K562 (cell line): Measurements from ENCODE around the gene NPDC1. TPM values are rescaled to one million over a fixed set of nuclear protein-coding genes. Genes with fewer than 3 reads are reported as not detected.

Experiments
- CSDE1 ChIP-seq, 2 experiments: fragments of 450-650 bp; IDR thresholded peaks; 2 replicates each; pipeline ENCODE4 v1.6.1; 2016; ENCODE audit warnings: mild to moderate bottlenecking in 1 of 2
- EP300 ChIP-seq: IDR thresholded peaks from 2 replicates; pipeline ENCODE4 v1.6.1; 2012; ENCODE audit warnings: low read length, improper control_type of control experiment
- ETS2 ChIP-seq: IDR thresholded peaks from 2 replicates; pipeline ENCODE4 v1.6.1; 2016; ENCODE audit warnings: borderline replicate concordance, missing genetic modification characterization, mild to moderate bottlenecking, moderate library complexity, missing compliant biosample characterization; ENCODE audit not compliant: poor library complexity, severe bottlenecking
- FOXP1 ChIP-seq: sonication (generic); formaldehyde crosslinking; IDR thresholded peaks from 2 replicates; pipeline ENCODE4 v1.8.0; 2022; ENCODE audit warnings: mild to moderate bottlenecking, missing genetic modification reagents
- GATA2 ChIP-seq: sonication (generic); formaldehyde crosslinking; IDR thresholded peaks from 2 replicates; pipeline ENCODE4 v1.4.0; 2020; ENCODE audit warnings: mild to moderate bottlenecking, missing genetic modification reagents
- KLF6 ChIP-seq: fragments of 250-450 bp; sonication (Bioruptor Pico); IDR thresholded peaks from 2 replicates; pipeline ENCODE4 v1.4.0; 2020; ENCODE audit warnings: mild to moderate bottlenecking, moderate library complexity, borderline replicate concordance
- MEIS2 ChIP-seq: fragments of 450-650 bp; IDR thresholded peaks from 2 replicates; pipeline ENCODE4 v1.6.1; 2014; ENCODE audit warnings: mild to moderate bottlenecking; ENCODE audit not compliant: partially characterized antibody
- MXI1 ChIP-seq: IDR thresholded peaks from 2 replicates; pipeline ENCODE4 v1.6.1; 2011; ENCODE audit warnings: low read depth, mild to moderate bottlenecking, improper control_type of control experiment, low read length
- NR3C1 ChIP-seq: sonication (generic); formaldehyde crosslinking; IDR thresholded peaks from 2 replicates; pipeline ENCODE4 v1.8.1; 2022; ENCODE audit warnings: missing genetic modification reagents
- POLR2A ChIP-seq: fragments of 450-650 bp; conservative IDR thresholded peaks from 2 replicates; pipeline ENCODE4 v1.6.1; 2016
- SMARCA4 ChIP-seq: fragments of 450-650 bp; IDR thresholded peaks from 2 replicates; pipeline ENCODE4 v1.6.1; 2016
- TAF9B ChIP-seq: fragments of 450-650 bp; IDR thresholded peaks from 2 replicates; pipeline ENCODE4 v1.6.1; 2018; ENCODE audit warnings: mild to moderate bottlenecking; ENCODE audit not compliant: partially characterized antibody
- TARDBP ChIP-seq: fragments of 450-650 bp; IDR thresholded peaks from 2 replicates; pipeline ENCODE4 v1.6.1; 2016
- ZNF407 ChIP-seq: fragments of 450-650 bp; IDR thresholded peaks from 2 replicates; pipeline ENCODE4 v1.6.1; 2016; ENCODE audit warnings: low read depth
- ZNF57 ChIP-seq: fragments of 450-650 bp; formaldehyde crosslinking; IDR thresholded peaks from 2 replicates; pipeline ENCODE4 v1.4.0; 2020; ENCODE audit warnings: mild to moderate bottlenecking, moderate library complexity
- ZNF644 ChIP-seq: fragments of 200-800 bp; sonication (Bioruptor generic); IDR thresholded peaks from 2 replicates; pipeline ENCODE4 v1.6.1; 2016; ENCODE audit warnings: low read depth, missing genetic modification characterization, missing compliant biosample characterization
- ZNF668 ChIP-seq: fragments of 250-450 bp; sonication (Bioruptor Pico); IDR thresholded peaks from 2 replicates; pipeline ENCODE4 v1.8.0; 2022; ENCODE audit warnings: mild to moderate bottlenecking, inconsistent platforms
- polyA plus RNA-seq, 8 experiments: library from polyadenylated mRNA; depleted of rRNA in 4 of 8; stranded (reverse) in 5 of 8; unstranded in 3 of 8; fragments of >200 nt; fragmentation: Nextera tagmentation in 2 of 8; fragmentation: Illumina TruSeq in 1 of 8; extraction: Ambion mirVana in 2 of 8; extraction: Trizol in 1 of 8; gene quantifications; 2 replicates each; pipeline versions ENCODE4 v1.2.1 to v1.2.3, GENCODE V29; 2011 to 2014; ENCODE audit warnings: inconsistent platforms in 1 of 8, missing spikeins in 1 of 8
- total RNA-seq, 7 experiments: library from RNA; depleted of rRNA in 6 of 7; stranded (reverse); fragments of >200 nt in 6 of 7; fragmentation: Illumina TruSeq in 2 of 7; extraction: Trizol in 2 of 7; gene quantifications; 2 replicates each; pipeline versions ENCODE4 v1.2.1 to v1.2.3, GENCODE V29; 2011 to 2021; ENCODE audit warnings: low replicate concordance in 1 of 7
- TF ChIP-seq, protein P1 (sequence below): fragments of 450-650 bp; formaldehyde crosslinking; IDR thresholded peaks from 2 replicates; pipeline ENCODE4 v1.4.0; 2020; ENCODE audit warnings: mild to moderate bottlenecking, mixed read lengths
- TF ChIP-seq, protein P2 (sequence below), 2 experiments: IDR thresholded peaks; 2 replicates each; pipeline ENCODE4 v1.6.1; 2011; ENCODE audit warnings: borderline replicate concordance in 1 of 2, control low read depth in 1 of 2, low read depth in 1 of 2, low read length in 1 of 2, mild to moderate bottlenecking in 1 of 2, mixed read lengths in 1 of 2, moderate library complexity in 1 of 2; ENCODE audit not compliant: insufficient read depth in 1 of 2, insufficient read length in 1 of 2, poor library complexity in 1 of 2, severe bottlenecking in 1 of 2; ENCODE audit errors: extremely low read depth in 1 of 2

The NPDC1 gene
- total and polyA plus RNA-seq, 9 of the 15 experiments (the other 6 are each of a cell fraction or from before 2014, with no cell fraction given) = 0.06 to 2.1 (median 0.53) TPM; not detected in 3

GRCh38 chr9:137087409-137087925 lies 41.5 kb upstream of the NPDC1 start (continued):
- TF ChIP-seq ZNF407 (no peak), ZNF668 (CRISPR knock-in tag) (no peak), TARDBP (no peak), SMARCA4 (no peak), CSDE1 (IDR thresholded peaks at IDR 0.05) (no peak), KLF6 (CRISPR knock-in tag) (no peak), ETS2 (tag) (no peak), MXI1 (no peak), POLR2A (no peak; the same call in 1 of the 2 replicates), MEIS2 (peak; percentile 45), TAF9B (no peak), GATA2 (CRISPR knock-in tag) (no peak), ZNF57 (CRISPR knock-in tag) (no peak), EP300 (peak; percentile 25; the same call in 1 of the 2 replicates), NR3C1 (CRISPR knock-in tag) (peak; percentile 25; the same call in 1 of the 2 replicates), ZNF644 (tag) (no peak), FOXP1 (CRISPR knock-in tag) (no peak)
- TF ChIP-seq, protein P1, sequence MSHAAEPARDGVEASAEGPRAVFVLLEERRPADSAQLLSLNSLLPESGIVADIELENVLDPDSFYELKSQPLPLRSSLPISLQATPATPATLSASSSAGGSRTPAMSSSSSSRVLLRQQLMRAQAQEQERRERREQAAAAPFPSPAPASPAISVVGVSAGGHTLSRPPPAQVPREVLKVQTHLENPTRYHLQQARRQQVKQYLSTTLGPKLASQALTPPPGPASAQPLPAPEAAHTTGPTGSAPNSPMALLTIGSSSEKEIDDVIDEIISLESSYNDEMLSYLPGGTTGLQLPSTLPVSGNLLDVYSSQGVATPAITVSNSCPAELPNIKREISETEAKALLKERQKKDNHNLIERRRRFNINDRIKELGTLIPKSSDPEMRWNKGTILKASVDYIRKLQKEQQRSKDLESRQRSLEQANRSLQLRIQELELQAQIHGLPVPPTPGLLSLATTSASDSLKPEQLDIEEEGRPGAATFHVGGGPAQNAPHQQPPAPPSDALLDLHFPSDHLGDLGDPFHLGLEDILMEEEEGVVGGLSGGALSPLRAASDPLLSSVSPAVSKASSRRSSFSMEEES (CRISPR knock-in tag) = no peak
- TF ChIP-seq, protein P2, sequence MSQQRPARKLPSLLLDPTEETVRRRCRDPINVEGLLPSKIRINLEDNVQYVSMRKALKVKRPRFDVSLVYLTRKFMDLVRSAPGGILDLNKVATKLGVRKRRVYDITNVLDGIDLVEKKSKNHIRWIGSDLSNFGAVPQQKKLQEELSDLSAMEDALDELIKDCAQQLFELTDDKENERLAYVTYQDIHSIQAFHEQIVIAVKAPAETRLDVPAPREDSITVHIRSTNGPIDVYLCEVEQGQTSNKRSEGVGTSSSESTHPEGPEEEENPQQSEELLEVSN (IDR thresholded peaks at IDR 0.05; ENCODE audit: borderline replicate concordance in 1 of 2, extremely low read depth in 1 of 2, insufficient read depth in 1 of 2, insufficient read length in 1 of 2, low read depth in 1 of 2, low read length in 1 of 2, poor library complexity in 1 of 2, severe bottlenecking in 1 of 2) = peak in 1 of 2 experiments; percentile 7
